Germinal center (tissue), 1 donor: Measurements from ENCODE around the gene ART3.

ENCODE experiments used
- DNase-seq: peaks from one replicate; pipeline ENCODE4 v3.0.0; 2012; ENCODE audit warnings: mixed read lengths, low spot score

Gene ART3

DNA sequence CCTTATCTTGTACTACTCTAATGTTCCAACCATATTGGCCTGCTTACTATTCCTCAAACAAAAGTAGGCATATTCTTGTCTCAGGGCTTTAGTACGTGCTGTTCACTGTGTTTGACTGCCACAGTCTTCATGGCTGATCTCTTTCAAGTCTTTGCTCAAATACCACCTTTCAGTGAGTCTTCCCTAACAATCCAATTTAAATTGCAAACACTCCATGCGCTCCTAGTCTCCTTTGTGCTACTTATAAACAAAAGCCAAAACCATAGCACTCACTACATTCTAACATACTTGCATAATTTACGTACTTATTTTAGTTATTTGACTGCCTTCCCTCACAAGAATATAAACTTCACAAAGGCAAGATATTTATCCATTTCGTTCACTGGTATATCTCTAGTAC lies 1.7 kb upstream of the ART3 start:
- no peak for DNase-seq

DNA sequence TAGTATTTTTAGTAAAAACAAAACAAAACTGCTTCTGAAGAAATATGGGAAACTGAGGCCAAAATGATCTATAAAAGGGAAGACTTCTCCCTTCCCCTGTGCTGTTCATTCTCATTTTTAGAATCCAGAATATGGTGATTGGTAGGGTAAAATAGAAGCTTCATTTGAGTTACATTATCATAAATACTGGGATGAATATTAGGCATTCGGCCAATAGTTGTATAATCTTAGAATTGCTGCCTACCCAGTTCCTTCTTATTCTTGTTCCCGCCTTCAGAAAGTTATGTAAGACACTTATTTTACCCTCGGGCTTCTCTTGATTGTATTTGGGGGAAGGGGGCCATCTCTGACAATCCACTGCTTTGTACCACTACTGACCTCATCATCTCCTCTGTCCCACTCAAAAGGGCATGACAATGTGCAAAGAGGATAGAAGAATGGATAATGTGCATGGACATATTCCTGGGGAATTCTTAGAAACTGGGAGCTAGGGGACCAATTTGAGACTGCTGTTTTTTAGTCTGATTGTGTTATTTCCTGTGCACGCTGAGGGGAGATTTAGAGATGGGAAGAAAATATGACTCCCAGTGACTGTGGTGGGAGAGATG lies 588 bp downstream of the ART3 start:
- DNase-seq, result no peak

DNA sequence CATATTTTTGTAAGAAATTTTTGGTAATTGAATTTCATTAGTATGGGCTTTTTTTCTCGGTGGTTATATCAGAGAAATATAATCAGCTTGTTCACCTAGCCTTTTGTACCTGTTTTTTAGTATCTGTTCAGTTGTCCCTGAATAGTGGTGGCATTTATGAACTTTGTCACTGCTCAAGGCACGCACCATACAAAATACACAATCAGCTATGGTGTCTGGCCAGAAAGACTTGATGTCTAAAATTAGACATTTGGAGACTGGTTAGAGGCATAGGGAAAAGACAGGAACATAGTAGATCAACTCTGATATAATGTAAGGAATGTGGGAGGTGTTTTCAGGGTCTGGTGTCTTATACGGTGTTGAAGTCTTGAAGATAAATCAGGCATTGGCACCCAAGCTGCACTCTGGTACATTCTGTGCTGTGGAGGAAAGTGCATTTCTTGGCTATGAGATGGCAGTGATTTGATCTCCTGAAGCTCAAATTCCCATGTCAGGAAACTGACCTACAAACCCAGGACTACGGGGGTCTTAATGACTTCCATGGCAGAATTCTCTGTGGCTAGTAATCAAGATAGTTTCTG lies 3.6 kb downstream of the ART3 start:
- DNase-seq, result no peak

DNA sequence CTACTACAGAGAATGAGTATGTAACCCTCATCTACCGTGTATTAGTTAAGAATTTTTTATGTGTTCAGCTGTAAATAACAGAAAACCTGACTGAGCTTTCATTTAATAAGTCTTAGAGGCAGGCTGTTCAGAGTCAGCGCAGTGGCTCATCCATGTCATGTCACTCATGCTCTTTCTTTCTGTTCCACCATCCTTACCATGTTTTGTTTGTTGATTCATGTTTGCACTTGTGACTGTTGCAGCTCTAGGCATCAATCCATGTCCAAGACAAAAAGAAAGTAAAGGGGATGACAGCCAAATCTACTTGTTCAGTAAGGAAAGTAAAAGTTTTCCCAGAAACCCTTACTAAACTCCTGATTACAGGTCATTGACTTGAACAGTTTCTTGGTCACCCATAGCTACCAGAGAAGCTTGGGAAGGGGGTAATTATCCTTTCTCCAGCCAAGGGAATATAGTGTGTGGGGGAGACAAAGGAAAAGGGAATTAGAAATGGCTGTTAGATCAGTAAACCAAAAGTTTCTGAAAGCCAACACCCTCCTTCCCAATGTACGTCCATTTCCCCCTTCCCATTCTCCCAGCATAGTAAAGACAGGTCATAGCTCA lies 9.0 kb downstream of the ART3 start:
- DNase-seq, result no peak

DNA sequence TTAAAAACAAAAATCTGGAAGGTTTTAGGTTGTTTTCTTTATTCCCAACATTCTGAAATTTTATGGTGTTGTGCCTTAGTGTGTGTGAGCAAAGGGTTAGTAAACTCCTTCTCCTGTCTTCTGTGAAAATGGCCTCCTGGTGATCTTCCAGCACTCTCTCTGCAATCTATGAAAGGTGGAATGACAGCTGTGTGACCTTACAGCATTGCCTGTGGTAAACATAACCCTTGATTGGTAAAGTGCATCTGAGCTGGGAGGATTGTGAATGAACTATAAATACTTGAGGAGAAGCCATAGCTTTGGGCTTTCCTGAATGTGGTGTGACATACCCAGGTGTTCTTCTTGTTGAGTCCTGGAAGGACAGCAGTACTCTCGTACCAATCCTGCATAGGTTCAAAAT lies 10.0 kb downstream of the ART3 start:
- DNase-seq, result no peak

DNA sequence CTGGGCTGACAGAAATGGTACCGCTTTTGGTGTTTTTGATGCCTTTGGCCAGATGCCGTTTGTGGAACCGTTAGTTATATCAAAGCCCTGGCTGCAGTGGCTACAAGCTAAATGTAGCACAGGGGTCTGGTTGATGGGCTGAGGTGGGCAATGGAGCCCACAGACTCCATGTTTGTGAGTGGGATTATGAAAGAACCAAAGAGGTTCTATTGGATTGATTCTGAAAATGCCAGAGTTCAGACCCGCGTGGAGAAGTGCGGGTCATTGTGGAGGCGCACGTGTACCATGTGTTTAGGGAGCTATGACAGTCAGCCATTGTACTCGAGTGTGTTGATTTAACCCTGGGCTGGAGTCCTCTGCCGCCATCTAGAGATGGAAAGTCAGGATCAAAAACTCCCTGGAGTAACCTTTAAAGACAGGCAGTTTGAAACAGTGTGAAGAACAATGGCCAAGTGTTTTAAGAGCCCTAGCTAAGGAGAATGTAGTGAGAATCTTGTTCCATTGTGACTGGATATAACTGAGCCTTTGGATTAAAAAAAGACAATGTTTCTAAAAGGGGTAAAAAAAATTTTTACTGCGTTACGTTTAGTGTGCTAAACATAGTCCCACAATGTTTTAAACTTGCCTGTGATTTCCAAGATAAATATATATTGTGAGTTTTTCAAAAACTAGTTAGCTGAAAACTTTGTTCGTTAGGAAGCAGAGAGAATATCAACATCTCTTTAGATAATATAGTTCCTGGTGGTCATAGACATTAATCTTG lies 12.7 kb downstream of the ART3 start:
- DNase-seq, result no peak

DNA sequence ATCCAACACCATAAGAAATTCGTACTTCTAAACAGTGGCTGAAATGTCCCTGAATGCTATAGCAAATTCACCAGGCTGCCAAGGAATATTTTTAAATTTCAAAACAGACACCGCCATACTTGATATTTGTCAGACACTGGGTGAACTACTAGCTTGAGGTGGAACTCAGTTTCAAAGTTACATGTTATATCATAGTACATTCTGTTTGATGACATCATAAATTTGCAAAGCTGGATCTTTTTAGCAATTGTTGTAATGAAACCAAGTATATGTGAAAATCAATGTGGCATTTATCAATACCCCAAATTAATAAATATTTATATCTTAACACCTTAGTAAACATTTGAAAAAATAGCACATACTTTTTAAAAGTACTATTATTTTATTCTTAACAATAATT lies 14.2 kb downstream of the ART3 start:
- DNase-seq, result no peak

DNA sequence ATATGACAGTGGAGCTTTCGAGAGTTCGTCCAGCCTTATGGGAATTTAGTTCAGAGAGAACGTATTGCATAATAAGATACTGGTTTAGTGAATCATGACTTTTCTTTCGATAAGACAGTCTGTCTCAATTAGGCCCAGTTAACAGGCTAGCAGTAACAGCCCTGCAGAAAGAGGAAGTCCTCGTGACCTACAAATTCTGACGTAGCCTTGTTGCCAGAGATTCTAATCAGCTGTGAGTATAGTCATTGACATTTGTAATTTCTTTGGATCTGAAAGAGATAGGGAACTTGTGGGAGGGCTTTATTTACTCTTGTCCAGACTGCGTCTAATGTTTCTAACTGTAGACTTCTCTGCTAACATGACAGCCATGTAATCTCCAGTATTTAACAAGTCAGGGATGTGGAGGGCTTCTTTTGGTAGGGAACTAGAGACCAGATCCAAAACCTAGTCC lies 15.8 kb downstream of the ART3 start:
- DNase-seq, result peak; percentile 39

DNA sequence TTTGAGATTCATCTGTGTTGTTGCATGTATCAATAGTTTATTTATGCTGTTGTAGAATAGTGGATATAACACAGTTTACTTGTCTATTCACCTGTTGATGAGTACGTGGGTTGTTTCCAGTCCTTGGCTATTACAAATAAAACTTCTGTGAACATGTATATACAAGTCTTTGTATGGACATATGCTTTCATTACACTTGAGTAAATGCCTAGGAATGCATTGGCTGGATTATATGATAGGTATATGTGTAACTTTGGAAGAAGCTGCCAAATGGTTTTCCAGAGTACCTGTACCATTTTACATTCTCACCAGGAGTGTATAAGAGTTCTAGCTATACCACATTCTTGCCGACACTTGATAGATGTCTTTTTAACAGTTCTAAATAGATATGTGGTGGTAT lies 16.5 kb downstream of the ART3 start:
- no peak for DNase-seq

DNA sequence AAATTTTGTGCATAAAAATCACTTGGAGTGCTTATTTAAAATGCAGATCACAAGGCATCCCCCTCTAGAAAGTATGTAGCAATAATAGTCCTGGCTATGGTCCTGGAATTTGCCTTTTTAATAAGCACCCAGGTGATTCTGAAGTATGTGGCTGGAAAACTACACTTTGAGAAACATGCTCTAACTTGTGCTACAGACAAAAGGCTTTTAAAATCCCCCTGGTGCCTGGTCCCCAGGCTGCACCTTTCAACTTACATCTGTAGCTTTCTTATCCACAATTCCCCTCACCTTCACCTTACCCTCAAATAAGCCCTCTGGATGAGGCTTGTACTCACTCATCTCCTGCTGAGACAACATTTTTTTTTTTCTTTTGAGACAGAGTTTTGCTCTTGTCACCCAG lies 21.1 kb downstream of the ART3 start:
- DNase-seq, result no peak

DNA sequence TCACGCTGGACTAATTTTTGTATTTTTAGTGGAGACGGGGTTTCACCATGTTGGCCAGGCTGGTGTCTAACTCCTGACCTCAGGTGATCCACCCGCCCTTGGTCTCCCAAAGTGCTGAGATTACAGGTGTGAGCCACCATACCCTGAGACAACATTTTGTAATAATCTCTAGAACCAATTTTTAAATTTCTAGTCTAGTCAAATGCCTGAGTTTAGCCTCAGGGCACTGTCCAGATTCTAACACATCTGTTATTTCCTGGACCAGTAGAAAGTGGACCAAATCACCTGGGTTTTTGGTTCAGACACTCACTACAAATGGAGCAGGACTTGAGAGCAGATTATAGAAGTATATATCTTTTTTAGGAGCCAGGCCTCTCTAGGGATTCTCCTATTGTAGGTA lies 21.6 kb downstream of the ART3 start:
- no peak for DNase-seq

DNA sequence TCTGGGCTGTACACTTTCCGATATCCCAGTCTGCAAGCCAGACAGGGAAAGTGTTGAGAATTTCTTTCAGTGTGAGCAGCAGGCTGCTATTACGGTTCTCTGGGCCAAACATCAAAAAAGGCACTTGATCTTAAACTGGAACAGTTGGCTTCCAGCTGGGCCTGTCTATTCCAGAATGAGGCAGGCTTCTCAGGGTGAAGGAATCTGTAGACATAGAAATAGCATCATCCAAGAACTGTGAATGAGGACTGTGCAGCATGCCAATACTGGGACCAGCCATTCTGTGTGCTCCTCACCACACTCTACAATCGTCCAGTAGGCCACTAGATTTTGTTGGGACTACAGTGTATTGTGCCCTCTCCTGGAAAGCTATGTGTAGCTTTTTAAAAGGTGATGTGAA lies 31.1 kb downstream of the ART3 start:
- DNase-seq, result no peak

DNA sequence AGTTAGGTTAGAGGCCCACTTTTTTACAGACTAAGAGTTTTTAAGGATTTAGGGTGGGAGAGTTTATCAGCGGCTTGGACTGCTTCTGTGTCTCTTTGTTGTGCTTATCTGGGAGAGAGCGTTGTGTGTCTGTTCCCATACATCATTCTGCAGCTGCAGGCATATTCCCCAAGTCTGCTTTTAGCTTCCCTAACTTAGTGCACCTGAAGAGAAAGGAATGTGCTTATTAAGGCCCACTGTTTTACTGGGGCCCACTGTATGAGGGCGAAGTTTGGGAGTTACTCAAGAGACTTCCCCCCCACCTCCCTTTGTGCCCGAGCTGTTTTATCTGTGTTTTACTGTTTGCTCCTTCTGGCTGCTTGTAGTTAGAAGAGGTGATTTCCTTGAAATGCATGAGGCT lies 31.9 kb downstream of the ART3 start:
- no peak for DNase-seq

DNA sequence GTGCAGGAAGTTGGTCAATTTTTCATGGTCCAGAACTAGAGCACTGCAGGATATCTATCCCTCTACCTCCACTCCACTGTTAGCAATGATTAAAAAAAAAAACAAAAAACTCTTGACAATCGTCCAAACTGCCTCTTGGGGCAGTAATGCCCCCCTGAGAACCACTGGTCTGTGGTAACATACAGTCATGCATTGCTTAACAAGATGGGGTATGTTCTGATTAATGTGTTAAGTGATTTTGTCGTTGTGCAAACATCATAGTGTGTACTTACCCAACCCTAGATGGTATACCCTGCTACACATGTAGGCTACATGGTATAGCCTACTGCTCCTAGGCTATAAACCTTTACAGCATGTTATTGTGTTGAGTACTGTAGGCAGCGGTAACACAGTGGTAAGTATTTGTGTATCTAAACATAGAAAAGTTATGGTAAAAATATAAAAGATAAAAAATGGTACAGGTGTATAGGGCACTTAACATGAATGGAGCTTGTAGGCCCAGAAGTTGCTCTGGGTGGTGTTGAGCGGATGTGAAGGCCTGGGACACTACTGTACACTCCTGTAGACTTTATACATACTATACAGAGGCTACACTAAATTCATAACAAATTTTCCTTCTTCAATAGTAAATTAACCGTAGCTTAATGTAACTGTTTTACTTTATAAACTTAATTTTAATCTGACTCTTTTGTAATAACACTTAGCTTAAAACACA lies 34.1 kb downstream of the ART3 start:
- peak; percentile 10 for DNase-seq

DNA sequence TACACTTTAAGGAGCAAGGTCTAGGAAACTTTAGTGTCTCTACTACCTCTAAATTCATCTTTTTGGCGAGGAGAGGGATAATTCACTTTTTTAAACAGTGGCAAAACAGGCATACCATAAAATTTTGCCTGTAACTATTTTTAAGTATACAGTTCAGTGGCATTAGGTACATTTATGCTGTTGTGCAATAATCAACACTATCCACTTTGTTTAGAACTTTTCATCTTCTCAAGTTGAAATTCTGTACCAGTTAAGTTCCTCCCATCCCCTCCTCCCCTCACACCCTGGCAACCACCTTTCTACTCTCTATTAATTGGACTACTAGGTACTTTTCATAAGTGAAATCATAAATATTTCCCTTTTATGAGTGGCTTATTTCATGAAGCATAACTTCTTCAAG lies 42.3 kb downstream of the ART3 start:
- DNase-seq, result no peak

DNA sequence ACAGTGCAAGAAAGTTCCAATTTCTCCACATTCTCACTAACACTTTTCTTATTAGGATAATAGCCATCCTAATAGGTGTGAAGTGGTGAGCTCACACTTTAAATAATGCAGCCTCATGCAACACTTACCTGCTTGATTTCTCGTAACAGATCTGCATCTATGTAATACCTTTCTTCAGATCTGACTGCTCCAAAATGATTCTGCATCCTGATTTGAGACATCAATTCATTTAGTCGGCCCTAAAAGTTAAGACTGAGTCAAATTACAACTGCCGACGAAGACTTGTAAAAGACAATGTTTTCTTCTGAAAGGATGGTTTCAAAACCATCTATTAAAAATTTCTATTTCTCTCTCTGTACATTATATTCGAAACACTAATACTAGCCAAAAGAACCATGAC lies 43.0 kb downstream of the ART3 start:
- DNase-seq, result no peak

DNA sequence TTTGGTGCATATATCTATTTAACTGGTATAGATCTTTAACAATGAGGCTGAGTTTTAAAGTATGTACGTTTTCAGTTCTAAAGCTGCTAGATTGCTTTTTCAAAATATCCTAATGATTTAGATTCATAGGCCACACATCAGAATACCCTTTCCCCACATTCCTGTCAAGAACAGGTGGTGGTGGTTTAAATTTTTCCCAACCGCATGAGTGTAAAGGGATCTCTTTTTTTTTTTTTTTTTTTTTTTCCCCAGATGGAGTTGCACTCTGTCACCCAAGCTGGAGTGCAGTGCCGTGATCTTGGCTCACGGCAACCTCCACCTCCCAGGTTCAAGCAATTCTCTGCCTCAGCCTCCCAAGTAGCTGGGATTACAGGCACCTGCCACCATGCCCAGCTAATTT lies 45.7 kb downstream of the ART3 start:
- DNase-seq, result no peak

DNA sequence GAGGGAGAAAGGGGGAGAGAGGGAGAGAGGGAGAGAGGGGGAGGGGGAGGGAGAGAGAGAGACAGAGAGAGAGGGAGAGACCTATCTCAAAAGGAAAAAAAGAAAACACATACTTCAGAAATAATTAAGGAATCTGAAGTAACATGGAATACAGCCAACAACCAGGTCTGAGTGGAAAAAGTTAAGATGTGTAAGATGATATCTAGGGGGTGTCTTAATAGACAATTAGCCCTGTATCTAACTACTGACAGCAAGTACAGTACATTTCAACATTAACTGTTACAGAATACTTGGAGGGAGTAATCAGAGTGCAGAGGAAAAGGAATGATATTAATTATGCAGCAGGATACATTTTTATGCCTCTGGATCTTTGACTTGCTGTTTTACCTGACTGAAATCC lies 51.3 kb downstream of the ART3 start:
- no peak for DNase-seq

DNA sequence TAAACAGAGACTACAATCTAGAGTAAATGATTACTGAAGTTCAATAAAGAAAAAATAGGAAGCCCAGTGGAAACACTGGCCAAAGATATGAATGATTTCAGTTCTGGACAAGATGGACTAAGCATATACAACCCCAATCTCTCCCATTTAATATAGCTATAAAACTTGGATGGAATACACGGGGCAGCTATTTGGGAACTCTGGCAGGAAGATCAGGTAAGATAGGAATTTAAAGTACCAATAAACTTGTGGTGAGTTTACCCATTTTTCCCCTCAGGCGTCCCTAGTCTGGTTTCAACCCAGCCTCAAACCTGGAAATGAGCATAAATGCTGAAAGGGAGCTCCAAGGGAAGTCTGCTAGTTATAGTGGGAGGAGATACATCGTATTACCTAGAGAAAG lies 53.2 kb downstream of the ART3 start:
- no peak for DNase-seq

DNA sequence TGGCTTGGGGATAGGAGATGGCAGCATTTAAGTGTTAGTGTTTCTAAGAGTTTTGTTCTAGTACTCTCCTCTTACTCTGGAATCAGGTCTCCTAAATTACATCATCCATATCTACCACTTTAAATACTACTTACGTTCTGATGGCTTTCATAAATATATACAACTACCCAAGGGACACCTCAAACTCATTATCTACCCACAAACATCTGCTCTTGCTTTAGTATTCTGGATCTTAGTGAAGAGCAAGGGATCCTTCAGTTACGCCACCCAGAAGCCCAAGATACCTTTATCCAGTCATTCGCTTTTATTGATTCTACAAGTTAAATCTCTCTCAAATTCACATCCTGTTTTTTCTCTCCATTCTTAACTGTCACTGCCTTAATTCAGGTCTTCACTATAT lies 66.7 kb downstream of the ART3 start:
- no peak for DNase-seq

DNA sequence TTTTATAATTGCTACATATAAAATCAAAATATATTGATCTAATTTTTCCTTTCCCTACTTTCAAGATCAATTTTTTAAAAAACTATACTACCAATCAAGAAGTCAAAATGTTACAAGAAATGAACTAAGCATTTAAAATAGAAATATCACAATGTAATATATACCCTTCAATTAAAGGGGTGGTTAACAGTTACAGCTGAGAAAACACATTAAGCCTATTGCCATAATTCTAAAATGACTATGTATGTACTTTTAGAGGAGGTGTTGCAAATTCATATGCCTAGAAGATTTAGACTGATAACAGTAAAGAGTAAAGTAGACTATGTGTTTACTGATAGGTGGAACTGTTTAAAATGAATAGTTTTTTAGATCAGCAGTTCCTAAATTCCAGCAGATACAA lies 70.0 kb downstream of the ART3 start:
- DNase-seq, result no peak

DNA sequence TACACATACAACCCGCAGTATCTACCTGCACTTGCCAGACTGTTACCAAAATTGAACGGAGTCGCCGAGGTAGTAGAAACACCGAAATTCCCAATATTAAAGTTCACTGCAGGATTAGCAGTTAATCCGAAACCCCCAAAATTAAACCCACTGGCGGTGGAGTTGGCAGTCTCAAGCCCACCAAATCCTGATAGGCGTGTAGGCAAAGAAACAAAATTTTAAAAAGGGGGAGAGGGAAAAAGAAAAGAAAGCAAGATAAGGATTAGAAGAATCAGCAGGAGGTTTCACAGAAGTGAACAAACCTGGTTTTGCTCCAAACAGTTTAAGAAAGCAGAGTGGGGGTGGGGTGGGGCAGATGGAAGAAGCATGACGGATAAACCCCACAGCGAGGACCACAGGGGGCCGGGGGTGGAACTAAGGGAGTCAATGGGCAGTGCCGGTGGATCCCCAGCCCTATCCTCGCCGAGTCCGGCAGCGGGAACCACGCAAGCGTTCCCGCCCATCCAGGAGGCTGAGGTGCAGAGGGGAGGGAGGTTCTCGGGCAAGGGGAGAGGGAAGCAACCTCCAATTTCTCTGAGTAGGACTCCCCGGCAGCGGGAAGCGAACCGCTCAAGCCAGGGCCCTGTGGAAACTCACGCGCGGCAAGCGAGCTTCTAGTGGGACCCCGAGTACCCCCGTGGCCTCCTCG lies 73.1 kb downstream of the ART3 start:
- peak; percentile 38 for DNase-seq
